ENCODE measurements around the gene NCBP3. TPM values are rescaled to one million over a fixed set of nuclear protein-coding genes. Genes with fewer than 3 reads are reported as not detected.

The NCBP3 gene
- total RNA-seq, 2 donors from 2014 or later = 14.8 to 370 TPM

DNA sequence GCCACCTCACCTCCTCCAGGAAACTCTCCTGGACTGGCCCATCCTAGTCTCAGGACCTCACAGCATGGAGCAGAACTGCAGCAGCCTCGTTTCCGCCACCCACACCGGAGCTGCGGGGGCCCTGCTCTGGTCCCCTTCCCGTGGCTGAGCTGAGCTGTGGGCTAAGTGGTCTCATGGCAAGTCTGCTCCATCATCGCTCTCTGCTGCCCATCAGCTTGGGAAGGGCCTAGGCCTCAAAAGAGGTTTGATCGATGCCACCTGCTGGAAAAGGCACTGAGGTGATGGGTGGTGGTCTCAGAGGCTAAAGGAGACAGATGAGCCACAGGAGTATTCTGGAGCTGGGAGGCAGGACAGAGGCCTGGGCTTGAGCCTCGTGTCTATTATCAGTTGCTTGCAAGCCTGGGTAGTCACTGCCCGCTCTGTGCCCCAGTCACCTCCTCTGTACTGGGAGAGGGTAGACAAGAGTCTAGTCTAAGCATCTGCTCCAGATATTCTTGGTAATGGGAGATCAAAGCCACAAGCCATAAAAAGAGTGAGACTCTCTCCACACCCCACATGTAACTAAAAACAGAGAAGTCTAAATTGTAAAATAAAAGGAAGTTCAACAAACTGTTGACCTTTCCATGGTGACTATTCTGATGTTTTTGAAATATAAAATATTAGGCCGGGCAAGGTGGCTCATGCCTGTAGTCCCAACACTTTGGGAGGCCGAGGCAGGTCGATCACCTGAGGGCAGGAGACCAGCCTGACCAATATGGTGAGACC, 46.7 kb downstream of the NCBP3 start:
- Histone ChIP-seq H3K9me3 (no peaks in the 10 kb centered on the region), H3K4me3 (no peak overlapping the region), H3K27me3 (replicated peaks; ENCODE audit: insufficient read depth) (no peaks in the 10 kb centered on the region), H3K4me1 (replicated peaks) (no peaks in the 10 kb centered on the region), H3K36me3 (no peaks in the 10 kb centered on the region), H3K27ac (no peak overlapping the region)
- no peak for TF ChIP-seq POLR2AphosphoS5 (IDR thresholded peaks at IDR 0.05)
- TF ChIP-seq, protein P1, sequence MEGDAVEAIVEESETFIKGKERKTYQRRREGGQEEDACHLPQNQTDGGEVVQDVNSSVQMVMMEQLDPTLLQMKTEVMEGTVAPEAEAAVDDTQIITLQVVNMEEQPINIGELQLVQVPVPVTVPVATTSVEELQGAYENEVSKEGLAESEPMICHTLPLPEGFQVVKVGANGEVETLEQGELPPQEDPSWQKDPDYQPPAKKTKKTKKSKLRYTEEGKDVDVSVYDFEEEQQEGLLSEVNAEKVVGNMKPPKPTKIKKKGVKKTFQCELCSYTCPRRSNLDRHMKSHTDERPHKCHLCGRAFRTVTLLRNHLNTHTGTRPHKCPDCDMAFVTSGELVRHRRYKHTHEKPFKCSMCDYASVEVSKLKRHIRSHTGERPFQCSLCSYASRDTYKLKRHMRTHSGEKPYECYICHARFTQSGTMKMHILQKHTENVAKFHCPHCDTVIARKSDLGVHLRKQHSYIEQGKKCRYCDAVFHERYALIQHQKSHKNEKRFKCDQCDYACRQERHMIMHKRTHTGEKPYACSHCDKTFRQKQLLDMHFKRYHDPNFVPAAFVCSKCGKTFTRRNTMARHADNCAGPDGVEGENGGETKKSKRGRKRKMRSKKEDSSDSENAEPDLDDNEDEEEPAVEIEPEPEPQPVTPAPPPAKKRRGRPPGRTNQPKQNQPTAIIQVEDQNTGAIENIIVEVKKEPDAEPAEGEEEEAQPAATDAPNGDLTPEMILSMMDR (IDR thresholded peaks at IDR 0.05) = no peak
- no peak for TF ChIP-seq POLR2A (IDR thresholded peaks at IDR 0.05)
- DNase-seq (ENCODE audit: low spot score) = no peak
- intact Hi-C loops (cut with DNase I) = no loop called here
- 88% methylated on average over 12 of the region's 12 CpGs for WGBS

DNA sequence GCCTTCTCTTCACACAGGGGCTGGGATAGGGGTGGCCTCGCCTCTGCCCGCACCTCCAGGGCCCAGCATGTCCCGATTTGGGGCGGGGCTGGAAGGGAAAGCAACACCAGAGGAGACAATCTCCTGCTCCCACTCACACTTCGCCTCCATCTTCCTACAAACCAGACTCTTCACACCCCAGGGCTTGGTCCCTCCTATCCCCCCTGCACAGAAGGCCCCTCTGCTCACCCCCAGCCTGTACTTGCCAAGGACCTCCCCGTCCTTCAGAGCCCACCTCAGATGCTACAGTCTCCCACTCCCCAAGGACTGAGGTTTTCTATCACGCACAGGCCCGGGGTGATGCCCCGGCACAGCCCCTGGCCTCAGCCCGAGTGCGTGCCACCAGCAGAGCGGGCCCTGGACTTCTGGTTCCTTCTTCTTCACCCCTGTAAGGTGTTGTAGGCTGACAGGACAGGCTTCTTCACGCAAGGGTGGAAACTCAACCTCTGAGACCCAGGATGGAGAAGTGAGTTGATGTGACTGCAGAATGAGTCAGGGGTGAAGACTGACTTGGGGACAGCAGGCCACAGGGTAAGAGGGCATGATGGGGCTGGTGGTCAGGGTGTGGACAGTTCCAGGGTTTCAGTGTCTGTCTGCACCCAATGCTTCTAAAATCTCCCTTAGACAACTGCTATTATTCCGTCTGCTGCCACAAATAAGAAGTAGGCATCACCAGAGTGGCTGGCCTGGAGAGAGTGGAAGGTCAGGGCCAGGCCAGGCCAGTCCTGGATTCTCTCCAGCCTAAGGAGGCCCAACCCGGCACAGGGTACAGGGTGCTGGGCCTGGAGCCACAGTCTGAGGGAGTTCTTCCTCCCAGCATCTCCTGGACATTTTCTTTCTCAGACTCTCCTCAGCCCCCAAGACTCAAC, 47.5 kb downstream of the NCBP3 start:
- TF ChIP-seq, protein P1 (IDR thresholded peaks at IDR 0.05) = no peak
- TF ChIP-seq POLR2A (IDR thresholded peaks at IDR 0.05) (no peak), POLR2AphosphoS5 (IDR thresholded peaks at IDR 0.05) (no peak)
- no peaks in the 10 kb centered on the region for H3K36me3 ChIP-seq
- H3K27me3 ChIP-seq (replicated peaks; ENCODE audit: insufficient read depth) = no peaks in the 10 kb centered on the region
- intact Hi-C loops (cut with DNase I) = no loop called here
- no peaks in the 10 kb centered on the region for H3K4me1 ChIP-seq (replicated peaks)
- H3K27ac ChIP-seq = no peak overlapping the region
- no peak for DNase-seq (ENCODE audit: low spot score)
- H3K4me3 ChIP-seq = no peak overlapping the region
- 78% methylated on average over 15 of the region's 15 CpGs for WGBS
- H3K9me3 ChIP-seq = no peaks in the 10 kb centered on the region

DNA sequence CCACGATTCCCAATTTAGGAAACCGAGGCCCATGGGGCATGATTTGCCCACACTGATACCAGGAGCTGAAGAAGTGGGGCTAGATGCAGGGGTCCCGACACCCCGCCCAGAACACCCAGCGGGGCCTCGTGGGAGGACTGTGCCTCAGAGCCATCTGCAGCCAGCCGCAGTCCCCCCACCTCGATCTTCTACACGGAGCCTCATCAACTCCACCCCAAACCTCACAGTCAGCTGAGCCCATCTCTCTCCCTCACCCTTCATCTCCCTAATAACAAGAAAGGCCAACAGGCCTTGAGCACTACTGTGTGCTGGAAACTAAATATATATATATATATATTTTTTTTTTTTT, 49.2 kb downstream of the NCBP3 start:
- Histone ChIP-seq H3K4me1 (replicated peaks) (no peaks in the 10 kb centered on the region), H3K4me3 (no peak overlapping the region), H3K27me3 (replicated peaks; ENCODE audit: insufficient read depth) (no peaks in the 10 kb centered on the region), H3K36me3 (no peaks in the 10 kb centered on the region), H3K27ac (no peak overlapping the region), H3K9me3 (no peaks in the 10 kb centered on the region)
- WGBS = 82% methylated on average over 9 of the region's 9 CpGs
- intact Hi-C loops (cut with DNase I) = no loop called here
- TF ChIP-seq POLR2A (IDR thresholded peaks at IDR 0.05) (no peak), POLR2AphosphoS5 (IDR thresholded peaks at IDR 0.05) (no peak)
- TF ChIP-seq, protein P1 (IDR thresholded peaks at IDR 0.05) = no peak
- no peak for DNase-seq (ENCODE audit: low spot score)

DNA sequence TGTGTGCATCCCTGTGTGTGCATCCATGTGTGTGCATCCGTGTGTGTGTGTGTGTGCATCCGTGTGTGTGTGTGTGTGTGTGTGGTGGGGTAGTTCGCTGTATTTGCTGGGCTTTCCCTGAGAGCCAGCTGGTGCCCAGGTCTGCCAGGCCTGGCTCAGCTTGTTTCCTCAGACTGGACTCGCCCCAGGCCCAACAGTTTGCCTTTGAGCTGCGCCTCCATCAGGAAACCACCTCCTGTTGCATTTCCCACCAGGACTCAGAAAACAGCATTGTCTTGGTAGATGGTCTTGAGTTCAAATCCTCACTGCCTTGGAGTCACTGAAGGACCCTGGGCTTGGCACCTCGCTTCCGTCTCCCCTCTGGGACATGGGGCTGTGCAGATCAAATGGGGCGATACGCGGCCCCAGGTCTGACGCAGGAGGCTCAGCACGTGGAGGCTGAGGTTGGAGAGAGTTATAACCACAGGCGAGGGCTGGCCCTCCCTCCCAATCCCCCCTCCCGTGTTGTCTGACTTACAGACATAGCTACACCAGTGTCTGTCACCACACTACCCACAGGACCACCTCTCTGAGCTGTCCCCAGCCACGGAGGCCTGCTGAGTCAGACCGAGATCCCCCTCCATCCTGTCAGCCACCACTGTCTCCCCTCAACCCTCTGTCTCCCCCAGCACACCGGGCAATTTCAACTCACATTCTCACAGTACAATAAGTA, 49.8 kb downstream of the NCBP3 start:
- H3K4me3 ChIP-seq = no peak overlapping the region
- DNase-seq (ENCODE audit: low spot score) = no peak
- no peak overlapping the region for H3K27ac ChIP-seq
- intact Hi-C loops (cut with DNase I) = no loop called here
- H3K36me3 ChIP-seq = no peaks in the 10 kb centered on the region
- no peaks in the 10 kb centered on the region for H3K4me1 ChIP-seq (replicated peaks)
- TF ChIP-seq POLR2A (IDR thresholded peaks at IDR 0.05) (no peak), POLR2AphosphoS5 (IDR thresholded peaks at IDR 0.05) (no peak)
- TF ChIP-seq, protein P1 (IDR thresholded peaks at IDR 0.05) = no peak
- WGBS = 85% methylated on average over 14 of the region's 17 CpGs
- H3K9me3 ChIP-seq = no peaks in the 10 kb centered on the region
- H3K27me3 ChIP-seq (replicated peaks; ENCODE audit: insufficient read depth) = no peaks in the 10 kb centered on the region

Measured in prostate gland (tissue), 2 donors.